ENCODE results near the gene PPP2R5A.

PPP2R5A gene

GRCh38 chr1:212401042-212401441 lies 115.8 kb downstream of the PPP2R5A start:
- DNase-seq (ENCODE audit: low read depth), result no peak
- Histone ChIP-seq H3K4me1 (ENCODE audit: control insufficient read depth, insufficient read depth, low read length) (peaks cover 16% of the 10 kb centered on the region), H3K4me3 (ENCODE audit: low read length) (no peak overlapping the region), H3K36me3 (ENCODE audit: control insufficient read depth, insufficient read depth, low read length, severe bottlenecking) (no peaks in the 10 kb centered on the region), H3K9me3 (ENCODE audit: control insufficient read depth, low read length) (peaks cover 17% of the 10 kb centered on the region), H3K9ac (ENCODE audit: low read length) (no peak overlapping the region), H3K27me3 (replicated peaks; ENCODE audit: control insufficient read depth, insufficient read depth, low read length) (no peaks in the 10 kb centered on the region)

- peaks cover 16% of the 10 kb centered on the region for H3K4me1 ChIP-seq (ENCODE audit: control insufficient read depth, insufficient read depth, low read length)
- no peak overlapping the region for H3K4me3 ChIP-seq (ENCODE audit: low read length)
- H3K9me3 ChIP-seq (ENCODE audit: control insufficient read depth, low read length), result peaks cover 9% of the 10 kb centered on the region
- DNase-seq (ENCODE audit: low read depth), result peak; percentile 13
- H3K9ac ChIP-seq (ENCODE audit: low read length), result no peak overlapping the region
- no peaks in the 10 kb centered on the region for H3K27me3 ChIP-seq (replicated peaks; ENCODE audit: control insufficient read depth, insufficient read depth, low read length)
- H3K36me3 ChIP-seq (ENCODE audit: control insufficient read depth, insufficient read depth, low read length, severe bottlenecking), result no peaks in the 10 kb centered on the region
These were observed 116.8 kb downstream of the PPP2R5A start for GRCh38 chr1:212401838-212402582.

GRCh38 chr1:212402666-212403321 lies 117.6 kb downstream of the PPP2R5A start:
- no peaks in the 10 kb centered on the region for H3K36me3 ChIP-seq (ENCODE audit: control insufficient read depth, insufficient read depth, low read length, severe bottlenecking)
- H3K9me3 ChIP-seq (ENCODE audit: control insufficient read depth, low read length), result peaks cover 1% of the 10 kb centered on the region
- H3K27me3 ChIP-seq (replicated peaks; ENCODE audit: control insufficient read depth, insufficient read depth, low read length), result no peaks in the 10 kb centered on the region
- H3K4me3 ChIP-seq (ENCODE audit: low read length), result no peak overlapping the region
- peaks cover 16% of the 10 kb centered on the region for H3K4me1 ChIP-seq (ENCODE audit: control insufficient read depth, insufficient read depth, low read length)
- no peak overlapping the region for H3K9ac ChIP-seq (ENCODE audit: low read length)
- DNase-seq (ENCODE audit: low read depth), result no peak

- Histone ChIP-seq H3K4me3 (ENCODE audit: low read length) (no peak overlapping the region), H3K9ac (ENCODE audit: low read length) (no peak overlapping the region), H3K4me1 (ENCODE audit: control insufficient read depth, insufficient read depth, low read length) (no peaks in the 10 kb centered on the region), H3K9me3 (ENCODE audit: control insufficient read depth, low read length) (no peaks in the 10 kb centered on the region), H3K36me3 (ENCODE audit: control insufficient read depth, insufficient read depth, low read length, severe bottlenecking) (peaks cover 13% of the 10 kb centered on the region), H3K27me3 (replicated peaks; ENCODE audit: control insufficient read depth, insufficient read depth, low read length) (no peaks in the 10 kb centered on the region)
- DNase-seq (ENCODE audit: low read depth), result no peak
These were observed 125.1 kb downstream of the PPP2R5A start for GRCh38 chr1:212410231-212410820.

Data from adipocyte (in vitro differentiated cells).